Measurements from ENCODE around the gene EID2B. TPM values are rescaled to one million over a fixed set of nuclear protein-coding genes. Genes with fewer than 3 reads are reported as not detected.

EID2B gene
- total RNA-seq, 1 experiment from 2014 or later = 2.3 TPM

DNA sequence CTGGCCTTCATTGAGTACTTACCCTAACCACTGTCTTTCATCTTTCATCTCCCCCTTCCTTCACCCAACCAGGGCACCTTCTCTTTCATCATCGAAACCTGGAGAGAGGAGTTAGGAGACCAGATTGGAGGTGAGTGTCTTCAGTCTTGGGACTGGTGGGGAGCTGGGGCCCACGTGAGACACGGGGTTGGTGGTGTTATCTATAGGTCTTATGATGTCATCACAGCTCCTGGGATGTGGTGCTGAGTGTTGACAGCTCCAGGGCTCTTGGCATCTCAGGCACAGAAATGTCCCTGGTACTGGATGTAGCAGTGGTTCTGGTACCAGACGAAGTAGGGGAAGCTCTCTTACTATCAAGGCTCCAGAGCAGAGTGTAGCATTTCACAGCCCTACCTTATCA, 32.1 kb downstream of the EID2B start:
- DNase-seq = no peak
- intact Hi-C loops (cut with micrococcal nuclease; ENCODE audit: unreplicated experiment) = no loop called here
- TF ChIP-seq, protein P1, sequence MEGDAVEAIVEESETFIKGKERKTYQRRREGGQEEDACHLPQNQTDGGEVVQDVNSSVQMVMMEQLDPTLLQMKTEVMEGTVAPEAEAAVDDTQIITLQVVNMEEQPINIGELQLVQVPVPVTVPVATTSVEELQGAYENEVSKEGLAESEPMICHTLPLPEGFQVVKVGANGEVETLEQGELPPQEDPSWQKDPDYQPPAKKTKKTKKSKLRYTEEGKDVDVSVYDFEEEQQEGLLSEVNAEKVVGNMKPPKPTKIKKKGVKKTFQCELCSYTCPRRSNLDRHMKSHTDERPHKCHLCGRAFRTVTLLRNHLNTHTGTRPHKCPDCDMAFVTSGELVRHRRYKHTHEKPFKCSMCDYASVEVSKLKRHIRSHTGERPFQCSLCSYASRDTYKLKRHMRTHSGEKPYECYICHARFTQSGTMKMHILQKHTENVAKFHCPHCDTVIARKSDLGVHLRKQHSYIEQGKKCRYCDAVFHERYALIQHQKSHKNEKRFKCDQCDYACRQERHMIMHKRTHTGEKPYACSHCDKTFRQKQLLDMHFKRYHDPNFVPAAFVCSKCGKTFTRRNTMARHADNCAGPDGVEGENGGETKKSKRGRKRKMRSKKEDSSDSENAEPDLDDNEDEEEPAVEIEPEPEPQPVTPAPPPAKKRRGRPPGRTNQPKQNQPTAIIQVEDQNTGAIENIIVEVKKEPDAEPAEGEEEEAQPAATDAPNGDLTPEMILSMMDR (conservative IDR thresholded peaks at IDR 0.05) = no peak
- TF ChIP-seq EZH2 (IDR thresholded peaks at IDR 0.05; ENCODE audit: low read depth) = no peak

DNA sequence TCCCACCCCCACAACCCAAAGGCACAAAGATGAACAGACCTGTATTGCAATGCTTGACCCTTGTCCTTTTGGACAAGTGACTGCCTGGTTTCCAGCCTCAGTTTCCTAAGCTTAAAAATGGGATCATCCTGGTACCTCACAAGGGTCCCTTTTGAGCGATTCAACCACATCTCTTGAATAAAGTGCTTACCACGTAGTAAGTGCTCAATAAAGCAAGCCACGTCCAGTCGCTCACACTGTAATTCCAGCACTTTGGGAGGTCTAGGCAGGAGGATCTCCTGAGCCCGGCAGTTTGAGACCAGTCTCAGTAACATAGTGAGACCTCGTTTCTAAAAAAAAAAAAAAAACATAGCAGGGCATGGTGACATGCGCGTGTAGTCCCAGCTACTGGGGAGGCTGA, 32.7 kb downstream of the EID2B start:
- Histone ChIP-seq H3K4me3 (no peak overlapping the region), H3K4me1 (replicated peaks; ENCODE audit: insufficient read depth) (no peaks in the 10 kb centered on the region), H4K20me1 (ENCODE audit: insufficient read depth) (no peaks in the 10 kb centered on the region), H3K4me2 (no peak overlapping the region), H3K79me2 (ENCODE audit: low read depth) (no peaks in the 10 kb centered on the region), H3K9me2 (ENCODE audit: insufficient read depth) (no peaks in the 10 kb centered on the region), H3K27me3 (ENCODE audit: insufficient read depth, low read depth) (peaks cover 54% of the 10 kb centered on the region), H3K36me3 (ENCODE audit: low read depth) (no peaks in the 10 kb centered on the region), H3F3A (ENCODE audit: insufficient read depth, low read depth) (0 out of 2 replicates have a peak, but pooled peaks cover 3% of the 10 kb centered on the region), H3K9me3 (ENCODE audit: insufficient read depth, low read depth) (no peaks in the 10 kb centered on the region), H2AFZ (no peak overlapping the region), H3K27ac (no peak overlapping the region)
- BruUV-seq (replicated peaks) = no TSS peak
- intact Hi-C loops (cut with micrococcal nuclease; ENCODE audit: unreplicated experiment) = loop anchor here (2.0 kb wide), 1 partner anchor 31 kb away; no protein-coding TSS in a partner anchor
- no peak for DNase-seq
- TF ChIP-seq, protein P1 (conservative IDR thresholded peaks at IDR 0.05) = no peak
- TF ChIP-seq EZH2 (IDR thresholded peaks at IDR 0.05; ENCODE audit: low read depth) = no peak
- CTCF ChIA-PET = no interaction called here
- POLR2A ChIA-PET (ENCODE audit: unreplicated experiment) = no interaction called here

More for the DNA sequence above, 32.1 kb downstream of the EID2B start:
- Histone ChIP-seq H3F3A (ENCODE audit: insufficient read depth, low read depth) (peaks cover 6% of the 10 kb centered on the region; the same call in 1 of the 2 replicates), H3K36me3 (ENCODE audit: low read depth) (no peaks in the 10 kb centered on the region), H3K9me2 (ENCODE audit: insufficient read depth) (no peaks in the 10 kb centered on the region), H3K79me2 (ENCODE audit: low read depth) (no peaks in the 10 kb centered on the region), H3K4me3 (no peak overlapping the region), H2AFZ (no peak overlapping the region), H4K20me1 (ENCODE audit: insufficient read depth) (no peaks in the 10 kb centered on the region), H3K27me3 (ENCODE audit: insufficient read depth, low read depth) (peaks cover 55% of the 10 kb centered on the region), H3K9me3 (ENCODE audit: insufficient read depth, low read depth) (no peaks in the 10 kb centered on the region), H3K27ac (no peak overlapping the region), H3K4me2 (no peak overlapping the region), H3K4me1 (replicated peaks; ENCODE audit: insufficient read depth) (no peaks in the 10 kb centered on the region)
- BruUV-seq (replicated peaks) = no TSS peak
- ChIA-PET CTCF (no interaction called here), POLR2A (ENCODE audit: unreplicated experiment) (interaction anchor here (0.6 kb wide), 1 partner anchor 86 kb away, joined by 6 read pairs; no protein-coding TSS in a partner anchor)

DNA sequence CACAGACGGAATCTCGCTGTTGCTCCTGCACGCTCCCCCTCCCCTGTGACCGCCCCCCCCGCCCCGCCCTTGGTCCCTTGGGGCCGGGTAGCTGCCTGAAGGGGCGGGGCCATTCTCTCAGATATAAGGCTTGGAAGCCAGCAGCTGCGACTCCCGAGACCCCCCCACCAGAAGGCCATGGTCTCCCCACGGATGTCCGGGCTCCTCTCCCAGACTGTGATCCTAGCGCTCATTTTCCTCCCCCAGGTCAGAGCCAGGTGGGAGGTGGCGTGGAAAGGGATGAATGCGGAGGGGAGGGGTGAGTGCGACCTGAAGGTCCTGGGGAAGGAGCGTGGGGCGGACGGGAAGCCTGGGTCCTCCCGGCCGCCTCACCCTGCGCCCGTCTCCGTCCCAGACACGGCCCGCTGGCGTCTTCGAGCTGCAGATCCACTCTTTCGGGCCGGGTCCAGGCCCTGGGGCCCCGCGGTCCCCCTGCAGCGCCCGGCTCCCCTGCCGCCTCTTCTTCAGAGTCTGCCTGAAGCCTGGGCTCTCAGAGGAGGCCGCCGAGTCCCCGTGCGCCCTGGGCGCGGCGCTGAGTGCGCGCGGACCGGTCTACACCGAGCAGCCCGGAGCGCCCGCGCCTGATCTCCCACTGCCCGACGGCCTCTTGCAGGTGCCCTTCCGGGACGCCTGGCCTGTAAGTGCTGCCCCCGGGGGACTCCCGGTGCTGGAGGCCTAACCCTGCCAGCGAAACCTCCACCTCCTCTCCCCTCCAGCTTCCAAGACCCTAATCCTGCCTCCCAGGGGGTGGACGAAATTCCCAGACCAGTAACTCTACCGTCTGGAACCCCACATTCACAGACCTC, 33.6 kb downstream of the EID2B start, which contains the start of gene DLL3:
TSS of gene DLL3 (plus strand) at position 150 of the 845 bp plus-strand sequence. CDS start at position 178, 28 bp downstream.
- no peak for DNase-seq
- Histone ChIP-seq H3K4me2 (peak within 1 kb of the TSS; percentile 40), H3K36me3 (ENCODE audit: low read depth) (no peaks in the 10 kb centered on the region), H3K9me2 (ENCODE audit: insufficient read depth) (no peaks in the 10 kb centered on the region), H4K20me1 (ENCODE audit: insufficient read depth) (no peaks in the 10 kb centered on the region), H3K27ac (no peak within 1 kb of the TSS), H3K9me3 (ENCODE audit: insufficient read depth, low read depth) (no peaks in the 10 kb centered on the region), H3K4me1 (replicated peaks; ENCODE audit: insufficient read depth) (no peaks in the 10 kb centered on the region), H3K4me3 (no peak within 1 kb of the TSS), H2AFZ (no peak within 1 kb of the TSS), H3F3A (ENCODE audit: insufficient read depth, low read depth) (peaks cover 9% of the 10 kb centered on the region; the same call in 1 of the 2 replicates), H3K79me2 (ENCODE audit: low read depth) (no peaks in the 10 kb centered on the region), H3K27me3 (ENCODE audit: insufficient read depth, low read depth) (peaks cover 46% of the 10 kb centered on the region)
- BruUV-seq (replicated peaks) = no TSS peak
- TF ChIP-seq, protein P1 (conservative IDR thresholded peaks at IDR 0.05) = no peak
- TF ChIP-seq EZH2 (IDR thresholded peaks at IDR 0.05; ENCODE audit: low read depth) = no peak
- ChIA-PET CTCF (no interaction called here), POLR2A (ENCODE audit: unreplicated experiment) (interaction anchor here (0.6 kb wide), 1 partner anchor 34 kb away, joined by 11 read pairs; the partner anchor contains the start of gene EID2B)
- intact Hi-C loops (cut with micrococcal nuclease; ENCODE audit: unreplicated experiment) = loop anchor here (2.0 kb wide), 1 partner anchor 32 kb away; no protein-coding TSS in a partner anchor
